H9 (cell line): ENCODE results near the gene SFMBT1. TPM values are rescaled to one million over a fixed set of nuclear protein-coding genes. Genes with fewer than 3 reads are reported as not detected.

Experiments used
- DNase-seq: peaks from one replicate; pipeline ENCODE4 v3.0.0-alpha.2; 2017
- H2AFZ ChIP-seq: one replicate; pipeline ENCODE4 v1.6.1; 2013; ENCODE audit warnings: mild to moderate bottlenecking, low read length, control low read depth, moderate library complexity
- H2AK5ac ChIP-seq: 2 replicates; pipeline ENCODE4 v1.6.1; 2013; ENCODE audit warnings: low read length, control low read depth, mixed read lengths; ENCODE audit not compliant: insufficient read length
- H2BK120ac ChIP-seq: one replicate; pipeline ENCODE4 v1.6.1; 2013; ENCODE audit warnings: low read depth, mild to moderate bottlenecking, low read length, control low read depth, inconsistent platforms; ENCODE audit not compliant: poor library complexity, severe bottlenecking
- H2BK12ac ChIP-seq: 2 replicates; pipeline ENCODE4 v1.6.1; 2013; ENCODE audit warnings: low read length, control low read depth, mixed read lengths, low read depth; ENCODE audit not compliant: insufficient read length
- H2BK15ac ChIP-seq: 2 replicates; pipeline ENCODE4 v1.6.1; 2013; ENCODE audit warnings: low read depth, low read length, control low read depth
- H2BK20ac ChIP-seq: one replicate; pipeline ENCODE4 v1.6.1; 2013; ENCODE audit warnings: low read depth, mild to moderate bottlenecking, low read length, control low read depth, inconsistent platforms; ENCODE audit not compliant: poor library complexity, severe bottlenecking
- H2BK5ac ChIP-seq: 2 replicates; pipeline ENCODE4 v1.6.1; 2013; ENCODE audit warnings: low read length, control low read depth, mixed read lengths; ENCODE audit not compliant: insufficient read length
- H3K14ac ChIP-seq: 2 replicates; pipeline ENCODE4 v1.6.1; 2013; ENCODE audit warnings: low read length, control low read depth; ENCODE audit not compliant: insufficient read depth
- H3K18ac ChIP-seq: 2 replicates; pipeline ENCODE4 v1.6.1; 2013; ENCODE audit warnings: low read depth, mild to moderate bottlenecking, mixed read lengths, low read length, control low read depth; ENCODE audit not compliant: insufficient read length
- H3K23ac ChIP-seq: 2 replicates; pipeline ENCODE4 v1.6.1; 2013; ENCODE audit warnings: low read length, control low read depth, mixed read lengths, low read depth; ENCODE audit not compliant: insufficient read length
- H3K23me2 ChIP-seq: 2 replicates; pipeline ENCODE4 v1.6.1; 2013; ENCODE audit warnings: low read depth, mild to moderate bottlenecking, mixed read lengths, low read length, control low read depth; ENCODE audit not compliant: insufficient read length, poor library complexity, severe bottlenecking
- H3K27ac ChIP-seq: 2 replicates; pipeline ENCODE4 v1.5.1; 2013; ENCODE audit warnings: low read length, control low read depth, mixed read lengths, low read depth; ENCODE audit not compliant: insufficient read length
- H3K27me3 ChIP-seq: 2 replicates; pipeline ENCODE4 v1.6.1; 2013; ENCODE audit warnings: low read length, control low read depth, inconsistent platforms; ENCODE audit not compliant: insufficient read depth
- H3K4ac ChIP-seq: 2 replicates; pipeline ENCODE4 v1.6.1; 2013; ENCODE audit warnings: low read depth, mild to moderate bottlenecking, control low read depth, inconsistent platforms, low read length, moderate library complexity
- H3K4me1 ChIP-seq: 2 replicates; pipeline ENCODE4 v1.6.1; 2013; ENCODE audit warnings: low read length, control low read depth, inconsistent platforms; ENCODE audit not compliant: insufficient read depth
- H3K4me2 ChIP-seq: 2 replicates; pipeline ENCODE4 v1.6.1; 2013; ENCODE audit warnings: low read length, control low read depth, mixed read lengths; ENCODE audit not compliant: insufficient read length, insufficient read depth
- H3K56ac ChIP-seq: 2 replicates; pipeline ENCODE4 v1.6.1; 2013; ENCODE audit warnings: low read depth, mild to moderate bottlenecking, mixed read lengths, low read length, control low read depth; ENCODE audit not compliant: insufficient read length
- H3K79me1 ChIP-seq: 2 replicates; pipeline ENCODE4 v1.6.1; 2013; ENCODE audit warnings: low read depth, mild to moderate bottlenecking, moderate library complexity, low read length, control low read depth, inconsistent platforms; ENCODE audit not compliant: insufficient read depth, poor library complexity, severe bottlenecking
- H3K79me2 ChIP-seq: 2 replicates; pipeline ENCODE4 v1.6.1; 2013; ENCODE audit warnings: low read length, control low read depth, inconsistent platforms; ENCODE audit not compliant: insufficient read depth
- H3K9ac ChIP-seq: 2 replicates; pipeline ENCODE4 v1.6.1; 2013; ENCODE audit warnings: low read length, control low read depth, mixed read lengths; ENCODE audit not compliant: insufficient read length; ENCODE audit errors: extremely low read depth
- H3K9me3 ChIP-seq: one replicate; pipeline ENCODE4 v1.6.1; 2013; ENCODE audit warnings: low read depth, low read length, inconsistent platforms; ENCODE audit not compliant: control insufficient read depth
- H3T11ph ChIP-seq: one replicate; pipeline ENCODE4 v1.6.1; 2013; ENCODE audit warnings: mild to moderate bottlenecking, low read length, control low read depth, inconsistent platforms
- H4K20me1 ChIP-seq: one replicate; pipeline ENCODE4 v1.6.1; 2013; ENCODE audit not compliant: control insufficient read depth, insufficient read length, insufficient read depth
- H4K5ac ChIP-seq: 2 replicates; pipeline ENCODE4 v1.6.1; 2013; ENCODE audit warnings: low read depth, mild to moderate bottlenecking, mixed read lengths, low read length, control low read depth; ENCODE audit not compliant: insufficient read length
- H4K8ac ChIP-seq: replicated peaks from 2 replicates; pipeline ENCODE4 v1.6.1; 2013; ENCODE audit warnings: low read length, control low read depth, mixed read lengths, low read depth; ENCODE audit not compliant: insufficient read length
- H4K91ac ChIP-seq: 2 replicates; pipeline ENCODE4 v1.6.1; 2013; ENCODE audit warnings: low read depth, mild to moderate bottlenecking, moderate library complexity, mixed read lengths, low read length, control low read depth; ENCODE audit not compliant: insufficient read length
- H3K27ac Mint-ChIP-seq, 3 experiments: 2 replicates in 2 of 3; 3 replicates in 1 of 3; pipeline ENCODE4 v1.8.0; 2020 to 2021; ENCODE audit warnings: mixed read lengths in 3 of 3, mild to moderate bottlenecking in 1 of 3, moderate library complexity in 1 of 3
- H3K27me3 Mint-ChIP-seq: 2 replicates; pipeline ENCODE4 v1.8.0; 2021; ENCODE audit warnings: low read depth, mild to moderate bottlenecking, moderate library complexity, mixed read lengths
- H3K36me3 Mint-ChIP-seq, 3 experiments: 2 replicates in 2 of 3; 3 replicates in 1 of 3; pipeline ENCODE4 v1.8.0; 2020 to 2021; ENCODE audit warnings: low read depth in 3 of 3, mixed read lengths in 3 of 3; ENCODE audit not compliant: insufficient read depth in 1 of 3
- H3K4me1 Mint-ChIP-seq, 2 experiments: 2 replicates each; pipeline ENCODE4 v1.8.0; 2020; ENCODE audit warnings: mixed read lengths in 2 of 2
- H3K4me3 Mint-ChIP-seq, 2 experiments: 2 replicates in 1 of 2; 3 replicates in 1 of 2; pipeline ENCODE4 v1.8.0; 2020 to 2021; ENCODE audit warnings: mild to moderate bottlenecking in 2 of 2, mixed read lengths in 2 of 2, moderate library complexity in 1 of 2
- H3K9me3 Mint-ChIP-seq, 2 experiments: 2 replicates in 1 of 2; 3 replicates in 1 of 2; pipeline ENCODE4 v1.8.0; 2020; ENCODE audit warnings: mild to moderate bottlenecking in 2 of 2, mixed read lengths in 2 of 2, moderate library complexity in 1 of 2
- CTCF ChIP-seq: fragments of 200-600 bp; sonication (generic); conservative IDR thresholded peaks from 3 replicates; pipeline ENCODE4 v1.8.0; 2021; ENCODE audit warnings: antibody characterized with exemption, mild to moderate bottlenecking
- WGBS: extraction: QIAGEN DNeasy Blood & Tissue Kit; methylation state at CpG from one replicate; pipeline ENCODE4 v1.1.7; 2013; ENCODE audit warnings: missing lambda C conversion rate, low lambda C conversion rate, mixed read lengths; ENCODE audit not compliant: insufficient read length; ENCODE audit errors: extremely low coverage; 5-methylcytosine and 5-hydroxymethylcytosine counted together
- total RNA-seq: library from RNA; stranded (reverse); gene quantifications from 2 replicates; pipeline ENCODE4 v1.2.1, GENCODE V29; 2021

The SFMBT1 gene
- total RNA-seq, 1 experiment from 2014 or later = 15.3 TPM

- TF ChIP-seq CTCF = no peak
- no peak overlapping the region for H3K18ac ChIP-seq
- H2BK120ac ChIP-seq = no peak overlapping the region
- H3K14ac ChIP-seq = no peak overlapping the region
- no peaks in the 10 kb centered on the region for H3K23me2 ChIP-seq
- no peaks in the 10 kb centered on the region for H3K9me3 Mint-ChIP-seq
- H3K4me1 ChIP-seq = no peaks in the 10 kb centered on the region
- DNase-seq = no peak
- H2BK20ac ChIP-seq = no peak overlapping the region
- H3K4ac ChIP-seq = no peak overlapping the region
- H2BK5ac ChIP-seq = no peak overlapping the region
- no CpG with 5 or more reads among the region's 1 CpG for WGBS
- H4K91ac ChIP-seq = no peak overlapping the region
- H3K56ac ChIP-seq = no peak overlapping the region
- no peaks in the 10 kb centered on the region for H3K79me2 ChIP-seq
- H3T11ph ChIP-seq = no peak overlapping the region
- H3K27ac ChIP-seq = no peak overlapping the region
- H2AFZ ChIP-seq = no peak overlapping the region
- H3K79me1 ChIP-seq = no peaks in the 10 kb centered on the region
- no peak overlapping the region for H2BK15ac ChIP-seq
- H3K4me3 Mint-ChIP-seq = no peak overlapping the region
- H3K27me3 Mint-ChIP-seq = no peaks in the 10 kb centered on the region
- no peak overlapping the region for H2AK5ac ChIP-seq
- no peak overlapping the region for H3K23ac ChIP-seq
- no peaks in the 10 kb centered on the region for H3K36me3 Mint-ChIP-seq
- no peak overlapping the region for H4K8ac ChIP-seq
- no peak overlapping the region for H4K5ac ChIP-seq
- H3K4me1 Mint-ChIP-seq = no peaks in the 10 kb centered on the region
- H3K27ac Mint-ChIP-seq = no peak overlapping the region
- H4K20me1 ChIP-seq = no peaks in the 10 kb centered on the region
- no peak overlapping the region for H3K4me2 ChIP-seq
- no peak overlapping the region for H2BK12ac ChIP-seq
- no peak overlapping the region for H3K9ac ChIP-seq
- no peaks in the 10 kb centered on the region for H3K27me3 ChIP-seq
- no peaks in the 10 kb centered on the region for H3K9me3 ChIP-seq
These were observed 59.8 kb downstream of the SFMBT1 start for GRCh38 chr3:52986049-52986448.
